ENCODE data around the gene GOSR2. TPM values are rescaled to one million over a fixed set of nuclear protein-coding genes. Genes with fewer than 3 reads are reported as not detected.

Gene GOSR2
- total and polyA plus RNA-seq, 2 donors (not counting 1 experiment from before 2014, with no cell fraction given), result 49.5 to 72.8 TPM

- no peak overlapping the region for H3K4me2 ChIP-seq (ENCODE audit: extremely low read depth, insufficient read depth, low read length)
- H3K27me3 ChIP-seq (ENCODE audit: control insufficient read depth, insufficient read depth, low read length), result peaks cover 7% of the 10 kb centered on the region
- no peak for DNase-seq (ENCODE audit: low read depth in 2 of 2)
- no peaks in the 10 kb centered on the region for H3K79me2 ChIP-seq (ENCODE audit: control insufficient read depth, insufficient read depth, low read length)
- no peak for TF ChIP-seq CTCF (conservative IDR thresholded peaks at IDR 0.05 in 1 of 2, IDR thresholded peaks at IDR 0.05 in 1 of 2; ENCODE audit: low read depth in 1 of 2, low read length in 2 of 2)
- TF ChIP-seq EZH2 (IDR thresholded peaks at IDR 0.05; ENCODE audit: low read length, missing control alignments), result no peak
- no peak overlapping the region for H3K4me3 ChIP-seq (replicated peaks in 1 of 4; ENCODE audit: control extremely low read depth in 1 of 4, insufficient read depth in 1 of 4, low read depth in 3 of 4, low read length in 4 of 4)
- no peaks in the 10 kb centered on the region for H3K36me3 ChIP-seq (ENCODE audit: control insufficient read depth, insufficient read depth, low read length)
- H3K4me1 ChIP-seq (ENCODE audit: control insufficient read depth, extremely low read depth, insufficient read depth, low read length), result no peaks in the 10 kb centered on the region
- H3K27ac ChIP-seq (ENCODE audit: insufficient read depth, low read length), result no peak overlapping the region
- H2AFZ ChIP-seq (ENCODE audit: low read length), result no peak overlapping the region
- H4K20me1 ChIP-seq (ENCODE audit: control insufficient read depth, extremely low read depth, insufficient read depth, low read length), result no peaks in the 10 kb centered on the region
- no peak overlapping the region for H3K9ac ChIP-seq (ENCODE audit: insufficient read depth, low read length)
- H3K9me3 ChIP-seq (ENCODE audit: control insufficient read depth, insufficient read depth, low read depth, low read length), result no peaks in the 10 kb centered on the region
These were observed 21.7 kb upstream of the GOSR2 start for GRCh38 chr17:46901291-46901690.

- DNase-seq (ENCODE audit: low read depth in 2 of 2), result no peak
These were observed 18.9 kb upstream of the GOSR2 start for GRCh38 chr17:46903762-46904672.

More at GRCh38 chr17:46903762-46904672, 18.9 kb upstream of the GOSR2 start:
- TF ChIP-seq CTCF (conservative IDR thresholded peaks at IDR 0.05 in 1 of 2, IDR thresholded peaks at IDR 0.05 in 1 of 2; ENCODE audit: low read depth in 1 of 2, low read length in 2 of 2) (no peak), EZH2 (IDR thresholded peaks at IDR 0.05; ENCODE audit: low read length, missing control alignments) (no peak)
- no peaks in the 10 kb centered on the region for H4K20me1 ChIP-seq (ENCODE audit: control insufficient read depth, extremely low read depth, insufficient read depth, low read length)
- no peaks in the 10 kb centered on the region for H3K79me2 ChIP-seq (ENCODE audit: control insufficient read depth, insufficient read depth, low read length)
- no peak overlapping the region for H2AFZ ChIP-seq (ENCODE audit: low read length)
- H3K4me2 ChIP-seq (ENCODE audit: extremely low read depth, insufficient read depth, low read length), result no peak overlapping the region
- no peak overlapping the region for H3K4me3 ChIP-seq (replicated peaks in 1 of 4; ENCODE audit: control extremely low read depth in 1 of 4, insufficient read depth in 1 of 4, low read depth in 3 of 4, low read length in 4 of 4)
- no peaks in the 10 kb centered on the region for H3K9me3 ChIP-seq (ENCODE audit: control insufficient read depth, insufficient read depth, low read depth, low read length)
- H3K36me3 ChIP-seq (ENCODE audit: control insufficient read depth, insufficient read depth, low read length), result no peaks in the 10 kb centered on the region
- H3K27ac ChIP-seq (ENCODE audit: insufficient read depth, low read length), result no peak overlapping the region
- H3K27me3 ChIP-seq (ENCODE audit: control insufficient read depth, insufficient read depth, low read length), result peaks cover 11% of the 10 kb centered on the region
- H3K4me1 ChIP-seq (ENCODE audit: control insufficient read depth, extremely low read depth, insufficient read depth, low read length), result no peaks in the 10 kb centered on the region
- H3K9ac ChIP-seq (ENCODE audit: insufficient read depth, low read length), result no peak overlapping the region

Measured in fibroblast of lung (primary cell).